BJ (cell line): ENCODE data around the gene ADAMTS19. TPM values are rescaled to one million over a fixed set of nuclear protein-coding genes. Genes with fewer than 3 reads are reported as not detected.

ENCODE experiments used
- CTCF ChIA-PET: fragments of 350-600 bp; formaldehyde crosslinking; extraction: SDS; loops from one replicate; lab custom pipeline; 2021; ENCODE audit warnings: antibody characterized with exemption, inconsistent platforms; lab: Yijun Ruan, JAX
- POLR2A ChIA-PET: fragments of 300-600 bp; sonication (Branson Sonifier 250); formaldehyde crosslinking; extraction: SDS; loops from one replicate; lab custom pipeline; 2021; ENCODE audit warnings: antibody characterized with exemption; lab: Charles Lee
- DNase-seq: peaks from one replicate; pipeline ENCODE4 v3.0.0-alpha.2; 2011; ENCODE audit warnings: low read depth
- H3K27me3 ChIP-seq: 2 replicates; pipeline ENCODE4 v1.6.0; 2011; ENCODE audit warnings: low read length; ENCODE audit not compliant: control insufficient read depth, insufficient read depth
- H3K36me3 ChIP-seq: 2 replicates; pipeline ENCODE4 v1.5.1; 2011; ENCODE audit warnings: low read length; ENCODE audit not compliant: control insufficient read depth, insufficient read depth
- H3K4me3 ChIP-seq: 2 replicates; pipeline ENCODE4 v1.5.1; 2011; ENCODE audit warnings: low read depth, mild to moderate bottlenecking, control low read depth, low read length
- polyA plus RNA-seq: library from polyadenylated mRNA; depleted of rRNA; stranded (reverse); fragments of >200 nt; gene quantifications from 2 replicates; pipeline ENCODE4 v1.2.3, GENCODE V29; 2011
- TF ChIP-seq, protein P1 (sequence below): IDR thresholded peaks from 2 replicates; pipeline ENCODE4 v1.5.1; 2011; ENCODE audit warnings: low read depth, mild to moderate bottlenecking, control low read depth, inconsistent platforms, low read length, moderate library complexity; ENCODE audit not compliant: insufficient read depth

ADAMTS19 gene
- polyA plus RNA-seq, 1 experiment = 0.34 TPM

DNA sequence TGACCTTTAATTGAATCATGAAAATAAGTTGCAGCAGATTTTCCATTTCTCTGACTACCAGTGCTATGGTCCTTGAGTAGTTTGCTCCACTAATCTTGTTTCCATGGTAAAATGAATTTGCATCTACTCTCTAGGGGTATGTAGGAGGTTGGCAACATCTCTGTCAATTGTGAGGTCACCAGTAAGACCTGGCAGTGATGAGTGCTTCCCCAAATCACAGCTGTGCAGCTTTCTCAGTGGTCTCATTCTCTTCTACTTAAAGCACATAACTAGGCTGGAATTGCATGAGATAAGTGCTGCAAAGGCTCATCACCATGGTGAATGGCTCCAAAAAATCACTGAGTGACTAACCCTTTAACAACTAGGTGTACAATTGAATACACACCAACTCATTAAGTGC is 36.3 kb downstream of the ADAMTS19 start:
- DNase-seq = no peak
- Histone ChIP-seq H3K36me3 (no peaks in the 10 kb centered on the region), H3K4me3 (no peak overlapping the region), H3K27me3 (no peaks in the 10 kb centered on the region)
- CTCF ChIA-PET = no interaction called here
- TF ChIP-seq, protein P1, sequence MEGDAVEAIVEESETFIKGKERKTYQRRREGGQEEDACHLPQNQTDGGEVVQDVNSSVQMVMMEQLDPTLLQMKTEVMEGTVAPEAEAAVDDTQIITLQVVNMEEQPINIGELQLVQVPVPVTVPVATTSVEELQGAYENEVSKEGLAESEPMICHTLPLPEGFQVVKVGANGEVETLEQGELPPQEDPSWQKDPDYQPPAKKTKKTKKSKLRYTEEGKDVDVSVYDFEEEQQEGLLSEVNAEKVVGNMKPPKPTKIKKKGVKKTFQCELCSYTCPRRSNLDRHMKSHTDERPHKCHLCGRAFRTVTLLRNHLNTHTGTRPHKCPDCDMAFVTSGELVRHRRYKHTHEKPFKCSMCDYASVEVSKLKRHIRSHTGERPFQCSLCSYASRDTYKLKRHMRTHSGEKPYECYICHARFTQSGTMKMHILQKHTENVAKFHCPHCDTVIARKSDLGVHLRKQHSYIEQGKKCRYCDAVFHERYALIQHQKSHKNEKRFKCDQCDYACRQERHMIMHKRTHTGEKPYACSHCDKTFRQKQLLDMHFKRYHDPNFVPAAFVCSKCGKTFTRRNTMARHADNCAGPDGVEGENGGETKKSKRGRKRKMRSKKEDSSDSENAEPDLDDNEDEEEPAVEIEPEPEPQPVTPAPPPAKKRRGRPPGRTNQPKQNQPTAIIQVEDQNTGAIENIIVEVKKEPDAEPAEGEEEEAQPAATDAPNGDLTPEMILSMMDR = no peak
- POLR2A ChIA-PET = no interaction called here

- DNase-seq = no peak
- Histone ChIP-seq H3K27me3 (no peaks in the 10 kb centered on the region), H3K4me3 (no peak overlapping the region), H3K36me3 (no peaks in the 10 kb centered on the region)
- ChIA-PET CTCF (no interaction called here), POLR2A (no interaction called here)
- TF ChIP-seq, protein P1 = no peak
Observed at GRCh38 chr5:129496864-129497595, 36.9 kb downstream of the ADAMTS19 start.

- TF ChIP-seq, protein P1 = no peak
- POLR2A ChIA-PET = no interaction called here
- H3K4me3 ChIP-seq = no peak overlapping the region
- no peak for DNase-seq
- CTCF ChIA-PET = no interaction called here
- H3K36me3 ChIP-seq = no peaks in the 10 kb centered on the region
- H3K27me3 ChIP-seq = no peaks in the 10 kb centered on the region
Observed at GRCh38 chr5:129499208-129499852, 39.2 kb downstream of the ADAMTS19 start.

DNA sequence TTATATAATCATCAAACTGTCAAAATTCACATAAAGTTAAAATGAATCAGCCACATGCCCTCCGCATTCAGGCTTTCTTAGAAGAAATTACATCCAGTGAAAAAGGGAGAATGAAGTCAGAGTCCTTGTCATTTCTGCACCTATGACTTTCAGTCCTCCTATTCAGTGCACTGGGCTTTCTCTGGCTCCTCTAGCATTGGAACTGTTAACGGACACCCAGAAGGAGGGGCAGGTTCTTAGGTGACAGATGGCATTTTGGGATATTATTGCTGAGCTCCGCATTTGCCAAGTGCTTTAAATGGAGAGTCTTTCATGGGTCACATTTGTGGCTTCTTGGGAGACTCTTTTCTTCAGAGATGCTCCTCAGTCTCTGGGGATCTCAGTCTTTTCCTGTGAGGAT is 40.0 kb downstream of the ADAMTS19 start:
- ChIA-PET CTCF (no interaction called here), POLR2A (no interaction called here)
- Histone ChIP-seq H3K4me3 (no peak overlapping the region), H3K36me3 (no peaks in the 10 kb centered on the region), H3K27me3 (no peaks in the 10 kb centered on the region)
- DNase-seq = no peak
- TF ChIP-seq, protein P1 = no peak

- POLR2A ChIA-PET = no interaction called here
- CTCF ChIA-PET = interaction anchor here (0.6 kb wide), 2 partner anchors 28 to 1492 kb away, joined by 3 to 4 read pairs; no protein-coding TSS in a partner anchor
- DNase-seq = peak; percentile 14
Observed at GRCh38 chr5:129506086-129506485, 46.0 kb downstream of the ADAMTS19 start.

More at GRCh38 chr5:129506086-129506485, 46.0 kb downstream of the ADAMTS19 start:
- no peaks in the 10 kb centered on the region for H3K27me3 ChIP-seq
- TF ChIP-seq, protein P1 = no peak
- no peaks in the 10 kb centered on the region for H3K36me3 ChIP-seq
- H3K4me3 ChIP-seq = no peak overlapping the region
